T47D (cell line): Measurements from ENCODE around the gene SQOR.

Experiments used
- DNase-seq, 2 experiments: peaks; one replicate each; pipeline versions ENCODE4 v3.0.0 to v3.0.0-alpha.2; 2011 to 2012; ENCODE audit warnings: low read depth in 1 of 2, low spot score in 1 of 2
- JUND ChIP-seq: IDR thresholded peaks from 2 replicates; pipeline ENCODE4 v1.6.1; 2012; ENCODE audit warnings: low read depth
- in situ Hi-C: cut with HindIII; loops from 2 replicates; pipeline ENCODE4 v1.10.0; 2016; ENCODE audit warnings: low sequenced_read_pairs, low pct_unique_long_range_greater_than_20kb

Gene SQOR

GRCh38 chr15:45606413-45606812 lies 28.4 kb upstream of the SQOR start:
- no peak for DNase-seq
- in situ Hi-C loops = no loop called here
- no peak for TF ChIP-seq JUND

GRCh38 chr15:45606841-45607240 lies 28.0 kb upstream of the SQOR start:
- no peak for TF ChIP-seq JUND
- in situ Hi-C loops = no loop called here

DNA sequence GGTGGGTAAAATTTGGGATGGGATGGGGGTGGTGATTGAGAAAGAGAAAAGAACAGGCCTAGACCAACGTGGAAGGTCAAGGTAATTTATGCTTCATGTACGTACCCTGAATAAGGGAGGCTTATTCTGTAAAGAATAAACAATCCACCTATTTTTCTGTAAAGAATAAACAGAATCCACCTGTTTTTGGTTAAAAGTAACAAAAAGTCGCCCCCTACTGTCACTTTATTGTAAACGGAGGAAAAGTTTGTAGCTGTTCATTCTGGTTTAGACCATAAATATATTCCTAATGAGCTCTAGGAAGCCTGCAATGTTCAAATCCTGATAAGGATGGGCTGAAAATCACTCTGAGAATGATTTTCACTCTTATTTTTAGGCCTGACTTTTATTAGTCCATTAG lies 23.5 kb upstream of the SQOR start:
- in situ Hi-C loops = no loop called here
- TF ChIP-seq JUND = no peak

More at GRCh38 chr15:45606841-45607240, 28.0 kb upstream of the SQOR start:
- DNase-seq = no peak

GRCh38 chr15:45612790-45613415 lies 21.9 kb upstream of the SQOR start:
- no peak for TF ChIP-seq JUND
- DNase-seq = no peak
- in situ Hi-C loops = no loop called here

More for the DNA sequence above, 23.5 kb upstream of the SQOR start:
- peak in 1 of 2 experiments; percentile 39 for DNase-seq

DNA sequence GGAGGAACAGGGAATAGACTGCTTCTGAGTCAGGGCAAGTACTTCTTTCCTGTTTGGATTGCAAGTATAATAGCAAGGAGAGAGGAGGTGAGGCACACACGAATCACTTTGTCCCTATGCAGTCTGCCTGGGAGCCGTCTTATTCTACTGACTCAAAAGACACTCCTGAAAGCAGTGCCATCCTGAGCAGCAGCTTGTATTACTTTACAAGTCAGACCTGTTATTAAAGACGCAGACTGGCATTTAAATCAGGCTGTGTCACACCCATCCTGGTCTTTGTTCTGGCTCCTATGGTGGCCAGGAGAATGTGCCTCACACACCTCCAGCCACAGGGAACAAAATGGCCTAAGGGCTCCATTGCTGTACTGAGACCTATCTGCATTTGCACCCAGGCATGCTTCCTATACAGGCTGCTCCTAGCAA lies 17.9 kb upstream of the SQOR start:
- in situ Hi-C loops = no loop called here
- TF ChIP-seq JUND = no peak
- peak in 1 of 2 experiments; percentile 52 for DNase-seq

DNA sequence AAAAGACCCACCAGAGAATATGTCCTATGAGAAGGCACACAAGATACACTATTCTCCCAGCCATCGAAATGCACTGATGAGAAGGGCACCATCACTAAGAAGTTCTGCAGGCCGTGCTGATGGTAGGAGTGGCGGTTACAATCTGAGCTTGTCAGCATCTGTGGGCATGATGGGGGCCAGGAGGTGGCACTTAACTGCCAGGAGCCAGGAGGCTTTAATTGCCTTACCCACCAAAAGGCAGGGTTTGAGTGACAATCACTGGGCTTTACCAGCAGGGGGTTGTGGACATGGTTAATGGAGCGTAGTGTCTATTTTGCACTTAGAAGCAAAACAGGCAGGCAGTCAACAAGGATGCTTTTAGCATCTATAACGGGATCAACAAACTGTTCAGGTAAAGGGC lies 16.0 kb upstream of the SQOR start:
- in situ Hi-C loops = no loop called here
- no peak for DNase-seq
- TF ChIP-seq JUND = no peak

- TF ChIP-seq JUND = no peak
- in situ Hi-C loops = no loop called here
- DNase-seq = no peak
Observed at GRCh38 chr15:45628136-45628535, 6.7 kb upstream of the SQOR start.

DNA sequence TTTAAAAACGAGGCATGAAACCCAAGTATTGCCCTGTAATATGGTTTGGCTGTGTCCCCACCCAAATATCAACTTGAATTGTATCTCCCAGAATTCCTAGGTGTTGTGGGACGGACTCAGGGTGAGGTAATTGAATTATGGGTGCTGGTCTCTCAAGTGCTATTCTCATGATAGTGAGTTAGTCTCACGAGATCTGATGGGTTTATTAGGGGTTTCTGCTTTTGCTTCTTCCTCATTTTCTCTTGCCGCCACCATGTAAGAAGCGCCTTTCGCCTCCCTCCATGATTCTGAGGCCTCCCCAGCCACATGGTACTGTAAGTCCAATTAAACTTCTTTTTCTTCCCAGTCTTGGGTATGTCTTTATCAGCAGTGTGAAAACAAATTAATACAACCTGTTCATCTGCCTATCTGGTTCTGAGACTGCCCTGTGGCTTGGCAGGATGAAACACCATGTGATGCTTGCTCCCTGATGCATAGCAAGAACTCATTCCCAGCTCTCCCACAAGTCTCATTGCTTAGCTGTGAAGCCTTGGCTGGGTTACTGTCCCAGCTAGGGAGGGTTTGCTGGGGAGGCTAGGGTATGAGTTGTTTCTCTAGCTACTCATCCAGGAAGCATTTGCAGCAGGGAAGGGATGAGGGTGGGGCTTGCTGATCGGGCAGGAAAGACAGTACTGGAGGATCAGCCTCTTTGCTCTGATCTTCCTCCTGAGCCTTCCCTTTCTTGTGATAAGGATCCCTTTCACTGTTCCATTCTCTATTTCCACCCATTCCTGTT lies 3.7 kb upstream of the SQOR start:
- DNase-seq = no peak
- in situ Hi-C loops = no loop called here
- TF ChIP-seq JUND = no peak

- in situ Hi-C loops = no loop called here
- no peak for DNase-seq
- TF ChIP-seq JUND = no peak
Observed at GRCh38 chr15:45631776-45632175, 3.1 kb upstream of the SQOR start.

DNA sequence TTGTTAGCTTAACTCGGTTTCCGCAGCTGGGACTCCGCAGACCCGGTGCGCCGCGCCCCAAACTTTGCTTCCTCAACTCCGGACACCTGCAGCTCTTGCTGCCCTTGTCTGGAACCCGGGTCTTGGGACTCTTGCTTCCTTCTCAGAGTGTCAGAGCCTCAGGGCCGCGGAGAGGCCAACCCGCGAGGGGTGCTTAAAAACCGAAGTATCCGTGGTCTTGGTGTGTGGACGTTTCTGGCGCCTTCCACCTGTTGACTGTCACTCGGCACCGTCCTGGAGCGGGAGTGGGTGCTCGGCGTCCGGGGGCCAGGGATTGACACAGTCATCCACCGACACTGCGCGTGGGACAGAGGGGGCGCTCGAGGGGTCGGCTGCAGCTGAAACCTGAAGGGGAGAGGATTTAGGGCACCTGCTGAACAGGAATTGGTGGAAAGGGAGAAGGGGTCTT lies 386 bp downstream of the SQOR start:
- no peak for TF ChIP-seq JUND
- peak in 1 of 2 experiments; percentile 77 for DNase-seq
- in situ Hi-C loops = no loop called here

DNA sequence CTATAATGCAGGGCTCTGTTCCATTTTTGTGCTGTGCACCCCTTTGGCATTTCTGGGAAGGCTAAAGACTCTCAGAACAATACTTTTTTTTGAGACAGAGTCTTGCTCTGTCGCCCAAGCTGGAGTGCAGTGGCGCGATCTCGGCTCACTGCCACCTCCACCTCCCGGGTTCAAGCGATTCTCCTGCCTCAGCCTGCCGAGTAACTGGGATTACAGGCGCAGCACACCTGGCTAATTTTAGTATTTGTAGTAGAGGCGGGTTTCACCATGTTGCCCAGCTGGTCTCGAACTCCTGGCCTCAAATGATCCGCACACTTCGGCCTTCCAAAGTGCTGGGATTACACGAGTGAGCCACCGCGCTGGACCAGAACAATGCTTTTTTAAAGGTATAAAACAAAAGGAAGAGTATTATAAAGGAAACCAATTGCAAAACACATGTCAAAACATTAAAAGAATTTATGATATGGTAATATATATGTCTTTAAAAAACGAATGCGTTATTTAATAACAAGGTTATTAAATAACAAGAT lies 999 bp downstream of the SQOR start:
- DNase-seq = no peak
- TF ChIP-seq JUND = no peak
- in situ Hi-C loops = no loop called here

- no peak for DNase-seq
- in situ Hi-C loops = no loop called here
- no peak for TF ChIP-seq JUND
Observed at GRCh38 chr15:45637141-45637540, 2.3 kb downstream of the SQOR start.

GRCh38 chr15:45637552-45638033 lies 2.8 kb downstream of the SQOR start:
- in situ Hi-C loops = no loop called here
- DNase-seq = peak in 1 of 2 experiments; percentile 41
- no peak for TF ChIP-seq JUND
